Left hindlimb (tissue), 1 donor: ENCODE measurements around the gene WFDC12.
"Not testable (repeated sequence)": the region's sequence is repeated elsewhere in the genome, so short reads cannot be mapped to it uniquely, and the experiment has no call there.

ENCODE experiments used
- DNase-seq: peaks from one replicate; pipeline ENCODE4 v3.0.0-alpha.2; 2018

The WFDC12 gene, protein sequence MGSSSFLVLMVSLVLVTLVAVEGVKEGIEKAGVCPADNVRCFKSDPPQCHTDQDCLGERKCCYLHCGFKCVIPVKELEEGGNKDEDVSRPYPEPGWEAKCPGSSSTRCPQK

DNA sequence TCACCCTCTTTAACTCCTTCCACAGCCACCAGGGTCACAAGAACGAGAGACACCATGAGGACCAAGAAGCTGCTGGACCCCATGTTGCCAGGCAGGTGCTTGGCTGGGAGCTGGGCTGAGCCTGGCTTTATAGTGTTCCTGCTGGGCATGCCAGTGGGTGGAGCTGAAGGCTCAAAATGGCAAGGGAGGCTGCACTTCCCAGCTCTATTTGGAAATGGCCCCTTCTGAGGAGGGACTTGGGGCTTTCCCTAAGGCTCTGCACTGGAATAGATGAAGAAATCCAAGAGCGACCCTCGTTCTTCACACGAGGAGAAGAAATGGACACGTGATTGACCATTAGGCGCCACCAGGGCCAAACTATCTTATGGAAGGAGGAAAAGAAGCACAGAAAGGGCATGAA, at the start of gene WFDC12:
TSS of gene WFDC12 (minus strand) at position 101 of the 400 bp plus-strand sequence. CDS start at position 83, 18 bp downstream.
- DNase-seq: no peak

DNA sequence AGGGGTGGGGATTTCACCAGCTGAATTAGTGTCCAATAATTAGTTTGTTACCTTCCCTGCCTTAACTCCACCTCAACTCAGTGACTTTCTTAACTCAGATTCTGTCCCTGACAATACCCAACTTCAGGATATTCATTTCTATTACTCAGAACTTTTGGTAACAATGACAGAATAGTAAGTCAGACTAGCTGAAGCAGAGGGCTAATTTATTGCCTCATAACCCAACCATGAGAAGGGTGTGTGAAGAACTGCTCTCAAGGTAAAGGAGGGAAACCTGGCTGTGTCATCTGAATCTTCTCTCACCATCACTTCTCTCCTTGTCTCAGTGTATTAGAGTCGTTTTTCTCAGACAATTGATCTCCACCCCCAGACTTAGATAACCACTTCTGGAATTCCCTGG, 49.3 kb upstream of the WFDC12 start:
- no peak for DNase-seq

DNA sequence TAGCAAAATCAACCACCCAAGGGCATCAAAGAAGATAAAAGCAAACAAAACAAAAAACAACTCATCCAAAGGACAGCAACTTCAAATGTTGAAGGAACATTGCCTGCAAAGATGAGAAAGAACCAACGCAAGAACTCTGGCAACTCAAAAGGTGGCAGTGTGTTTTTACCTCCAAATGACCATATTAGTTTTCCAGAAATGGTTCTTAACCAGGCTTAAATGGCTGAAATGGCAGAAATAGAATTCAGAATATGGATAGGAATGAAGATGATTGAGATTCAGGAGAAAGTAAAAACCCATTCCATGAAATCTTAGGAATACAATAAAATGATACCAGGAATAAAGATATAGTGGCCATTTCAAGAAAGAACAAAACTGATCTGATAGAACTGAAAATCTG, 40.6 kb upstream of the WFDC12 start:
- no peak for DNase-seq

DNA sequence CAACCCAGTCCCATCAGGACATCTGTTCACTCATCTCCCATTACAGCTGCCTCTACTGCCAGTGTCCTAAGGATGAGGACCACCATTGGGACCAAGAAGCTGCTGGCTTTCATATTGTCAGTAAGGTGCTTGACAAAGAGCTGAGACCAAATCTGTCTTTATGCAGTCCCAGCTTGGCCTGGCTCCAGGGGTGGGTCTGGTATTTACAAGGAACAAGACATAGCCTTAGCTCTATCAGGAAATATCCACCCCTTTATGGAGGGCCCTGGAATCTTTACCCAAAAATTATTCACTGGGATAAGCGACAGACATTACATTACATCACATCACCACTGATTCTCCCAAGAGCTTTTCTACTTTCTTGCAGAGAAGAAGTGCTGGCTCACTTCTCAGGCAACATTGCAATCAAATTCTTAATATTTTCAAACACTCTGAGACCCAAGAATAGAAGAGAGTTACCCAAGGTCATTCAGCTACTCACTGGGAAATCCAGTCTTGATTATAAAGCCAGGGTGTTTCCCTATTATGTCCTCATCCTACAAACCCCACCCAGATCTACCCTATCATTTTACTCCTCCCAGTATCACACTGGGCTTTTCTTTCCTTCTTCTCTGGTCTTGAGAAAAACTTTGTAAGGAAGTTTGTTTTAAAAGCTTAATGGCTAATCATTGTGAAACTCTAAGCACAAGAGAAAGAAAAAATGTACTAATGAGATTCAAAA, 39.0 kb upstream of the WFDC12 start:
- DNase-seq: no peak

DNA sequence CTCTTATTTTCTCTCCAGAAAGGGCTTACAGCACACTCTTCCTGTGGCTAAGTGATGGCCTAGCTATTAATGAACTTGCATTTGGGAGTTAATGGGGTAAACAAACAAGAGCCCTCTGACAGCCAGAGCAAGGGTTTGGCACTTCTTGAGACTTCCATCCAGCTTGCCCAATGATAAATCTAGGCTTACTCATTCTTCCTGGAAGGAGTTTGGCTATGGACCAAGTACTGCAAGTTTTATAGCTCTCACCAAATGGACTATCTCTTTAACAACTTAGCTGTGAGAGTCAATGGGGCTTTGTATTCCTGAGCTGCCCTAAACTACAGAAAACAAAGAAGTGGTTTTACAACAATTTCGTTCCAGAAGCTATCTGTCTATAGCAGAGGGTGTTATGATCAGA, 33.7 kb upstream of the WFDC12 start:
- no peak for DNase-seq

DNA sequence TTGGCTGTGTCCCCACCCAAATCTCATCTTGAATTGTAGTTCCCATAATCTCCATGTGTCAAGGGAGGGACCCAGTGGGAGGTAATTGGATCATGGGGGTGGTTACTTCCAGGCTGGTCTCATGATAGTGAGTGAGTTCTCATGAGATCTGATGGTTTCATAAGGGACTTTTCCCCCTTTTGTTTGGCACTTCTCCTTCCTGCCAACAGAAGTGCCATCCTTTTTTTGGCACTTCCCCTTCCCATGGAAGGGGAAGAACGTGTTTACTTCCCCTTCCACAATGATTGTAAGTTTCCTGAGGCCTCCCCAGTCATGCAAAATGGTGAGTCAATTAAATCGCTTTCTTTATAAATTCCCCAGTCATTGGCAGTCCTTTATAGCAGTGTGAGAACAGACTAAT, 32.4 kb upstream of the WFDC12 start:
- no peak for DNase-seq

DNA sequence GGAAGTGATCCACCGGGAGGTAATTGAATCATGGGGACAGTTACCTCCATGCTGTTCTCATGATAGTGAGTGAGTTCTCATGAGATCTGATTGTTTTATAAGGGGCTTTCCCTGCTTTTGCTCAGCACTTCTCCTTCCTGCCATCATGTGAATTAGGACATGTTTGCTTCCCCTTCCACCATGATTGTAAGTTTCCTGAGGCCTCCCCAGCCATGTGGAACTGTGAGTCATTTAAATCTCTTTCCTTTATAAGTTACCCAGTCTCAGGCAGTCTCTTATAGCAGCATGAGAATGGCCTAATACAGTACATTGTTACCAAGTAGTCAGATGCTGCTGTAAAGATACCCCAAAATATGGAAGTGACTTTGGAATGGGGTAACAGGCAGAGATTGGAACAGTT, 30.5 kb upstream of the WFDC12 start:
- DNase-seq: not testable (repeated sequence)

DNA sequence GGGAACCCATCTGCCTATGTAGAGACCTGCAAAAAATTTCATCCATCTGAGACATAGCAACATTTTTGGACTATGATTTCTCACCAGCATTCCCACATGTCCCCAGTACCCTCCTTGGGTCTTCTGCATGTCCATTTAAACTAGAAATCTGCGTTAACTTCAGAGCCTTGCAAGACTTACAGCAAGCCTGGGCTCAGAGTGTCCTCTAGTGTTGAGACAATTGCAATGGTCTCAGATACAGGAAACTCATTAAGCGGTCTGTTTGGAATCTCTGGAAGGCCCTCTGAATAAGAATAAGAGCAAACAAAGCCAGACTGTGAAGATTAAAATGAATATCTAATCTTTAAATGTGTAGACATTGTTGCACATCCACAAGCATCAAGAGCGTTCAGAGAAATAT, 29.9 kb upstream of the WFDC12 start:
- DNase-seq: no peak

DNA sequence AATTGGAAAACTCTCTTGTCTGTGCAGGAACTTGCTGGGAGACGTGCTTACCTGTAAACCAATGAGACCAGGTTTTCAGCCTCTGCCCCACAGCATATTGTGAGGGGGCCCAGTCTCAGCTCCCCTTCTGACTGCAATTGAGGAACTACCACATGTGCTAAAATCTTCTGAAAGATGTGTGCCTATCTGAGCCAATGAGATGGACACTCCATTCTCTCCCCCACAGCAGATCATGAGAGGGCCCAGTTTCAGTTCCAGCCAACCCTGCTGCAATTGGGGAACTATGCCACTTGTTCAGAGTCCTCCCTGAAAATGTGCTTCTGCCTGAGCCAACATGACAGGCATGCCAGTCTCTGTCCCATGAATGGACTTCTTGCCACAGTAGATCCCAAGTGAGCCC, 29.5 kb upstream of the WFDC12 start:
- no peak for DNase-seq

DNA sequence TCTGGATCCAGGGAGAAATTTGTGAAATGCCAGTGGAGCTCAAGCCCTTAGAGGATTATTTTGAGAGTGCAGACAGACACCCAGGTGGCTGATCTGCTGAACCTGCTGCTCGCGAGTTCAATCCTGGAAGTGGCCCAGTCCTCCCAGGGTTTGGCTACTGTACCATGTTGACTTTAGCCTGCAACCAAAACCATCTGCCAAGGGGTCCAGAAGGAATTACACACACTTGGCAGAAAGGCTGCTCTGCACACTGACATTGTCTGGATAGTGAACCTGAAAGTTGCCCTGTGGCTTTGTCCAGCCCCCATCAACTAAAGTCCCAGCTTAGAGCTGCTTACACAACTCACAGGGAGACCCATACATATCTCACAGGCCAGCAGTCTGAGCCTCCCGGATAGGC, 28.9 kb upstream of the WFDC12 start:
- DNase-seq: no peak

DNA sequence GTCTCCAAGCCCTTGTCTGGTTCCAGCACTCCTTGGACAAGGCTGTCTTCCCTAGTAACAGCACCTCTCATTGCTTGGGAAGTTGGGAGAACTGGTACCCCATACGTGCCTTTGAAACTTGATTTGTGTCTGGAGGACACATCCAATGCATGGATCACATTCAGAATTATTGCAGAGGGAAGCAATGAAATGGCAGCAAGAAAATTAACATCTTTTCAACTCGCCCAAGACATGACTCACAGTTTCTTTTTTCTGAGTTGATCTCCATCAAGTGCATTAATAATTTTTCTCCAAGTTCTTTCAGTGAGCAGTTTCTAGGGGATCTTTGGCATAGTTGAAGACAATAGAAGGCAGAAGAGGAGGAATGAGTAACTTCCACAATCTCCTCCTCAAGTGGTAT, 28.1 kb upstream of the WFDC12 start:
- DNase-seq: no peak

DNA sequence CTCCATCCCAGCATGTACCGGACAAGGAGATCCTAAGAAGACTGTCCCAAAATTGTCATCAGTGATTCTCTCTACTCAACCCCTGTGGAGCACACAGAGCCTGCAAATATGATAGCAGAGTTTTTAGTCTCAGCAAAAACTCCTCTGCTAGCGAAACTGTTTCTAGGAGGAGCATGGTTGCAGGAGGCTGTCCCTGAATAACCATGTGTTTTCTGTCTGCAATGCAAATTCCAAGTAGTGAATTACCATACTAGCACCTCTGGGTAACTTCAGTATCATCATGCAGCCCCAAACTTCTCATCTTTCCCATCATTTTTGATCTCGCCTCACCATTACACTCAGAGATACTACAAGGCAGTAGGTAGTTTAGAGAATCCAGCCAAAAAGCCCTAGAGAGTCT, 24.8 kb upstream of the WFDC12 start:
- no peak for DNase-seq

DNA sequence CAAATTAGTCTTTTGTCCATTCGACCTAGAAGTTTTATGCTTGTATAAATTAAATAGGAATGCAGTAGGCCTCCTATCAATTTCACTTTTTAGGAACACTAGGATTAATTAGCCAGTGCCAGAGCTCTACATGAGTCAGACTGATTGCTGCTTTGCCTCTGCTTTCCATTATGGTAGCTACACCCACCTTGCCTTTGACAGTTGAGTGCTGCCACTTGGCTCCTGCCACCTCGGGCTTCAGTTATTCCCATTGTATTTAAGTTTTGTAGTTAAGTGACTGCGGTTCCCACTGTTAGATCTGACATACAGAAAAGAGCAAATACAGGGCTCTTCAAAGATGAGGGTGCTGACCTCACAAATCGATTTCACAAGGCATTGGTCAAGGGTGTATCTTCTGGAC, 16.6 kb upstream of the WFDC12 start:
- no peak for DNase-seq

DNA sequence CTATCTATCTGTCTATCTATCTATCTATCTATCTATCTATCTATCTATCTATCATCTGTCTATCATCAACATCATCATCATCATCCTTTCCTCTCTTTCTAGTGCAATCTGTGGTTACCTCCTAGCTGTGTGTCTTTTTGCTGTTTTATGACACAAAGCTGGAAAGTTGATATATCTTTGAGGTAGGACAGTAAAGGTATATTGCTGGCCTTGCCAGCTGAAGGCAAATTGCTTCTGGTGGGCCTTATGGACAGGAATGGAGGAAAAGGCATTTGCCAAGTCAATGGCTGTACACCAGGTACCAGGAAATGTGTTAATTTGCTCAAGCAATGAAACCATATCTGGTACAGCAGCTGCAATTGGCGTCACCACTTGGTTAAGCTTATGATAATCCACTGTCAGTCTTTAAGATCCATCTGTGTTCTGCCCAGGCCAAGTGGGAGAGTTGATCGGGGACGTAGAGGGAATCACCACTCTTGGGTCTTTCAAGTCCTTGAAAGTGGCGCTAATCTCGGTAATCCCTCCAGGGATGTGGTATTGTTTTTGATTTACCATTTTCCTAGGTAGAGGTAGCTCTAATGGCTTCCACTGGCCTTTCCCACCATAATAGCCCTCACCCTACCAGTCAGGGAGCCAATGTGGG, 15.6 kb upstream of the WFDC12 start:
- not testable (repeated sequence) for DNase-seq

DNA sequence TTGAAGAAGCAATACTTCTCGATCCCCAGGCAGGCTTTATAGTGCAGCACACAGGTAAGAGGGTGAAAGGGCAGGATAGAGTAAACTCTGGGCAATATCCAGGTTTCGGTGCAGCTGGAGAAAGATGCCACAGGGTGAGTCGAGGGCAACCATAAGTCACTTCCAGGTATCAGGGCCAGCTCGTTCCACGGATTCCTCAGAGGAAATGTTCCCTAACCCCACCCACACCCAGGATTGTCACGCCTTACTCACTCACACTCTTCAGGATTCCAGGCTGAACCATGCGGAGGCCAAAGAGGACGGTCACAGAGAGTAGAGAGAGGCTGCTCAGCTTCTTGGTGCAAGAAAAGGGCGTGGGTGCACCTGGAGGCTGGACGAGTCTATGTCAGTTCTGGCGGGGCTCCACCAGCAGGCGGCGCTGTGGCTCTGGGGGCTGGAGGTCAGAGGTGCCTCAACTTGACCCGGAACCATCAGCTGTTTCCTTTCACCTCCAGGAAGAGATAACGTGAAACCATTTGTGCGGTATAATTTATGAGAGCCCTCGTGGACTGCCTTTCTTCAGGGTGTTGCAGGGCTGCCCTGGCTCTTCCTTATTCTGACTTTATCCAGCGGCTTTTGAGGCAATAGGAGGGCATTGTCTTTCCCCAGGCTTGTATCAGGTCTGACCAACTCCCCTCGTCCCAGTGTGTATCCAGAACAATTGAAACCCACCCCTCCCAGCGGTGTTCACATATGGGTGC, 14.5 kb upstream of the WFDC12 start:
- DNase-seq: no peak

DNA sequence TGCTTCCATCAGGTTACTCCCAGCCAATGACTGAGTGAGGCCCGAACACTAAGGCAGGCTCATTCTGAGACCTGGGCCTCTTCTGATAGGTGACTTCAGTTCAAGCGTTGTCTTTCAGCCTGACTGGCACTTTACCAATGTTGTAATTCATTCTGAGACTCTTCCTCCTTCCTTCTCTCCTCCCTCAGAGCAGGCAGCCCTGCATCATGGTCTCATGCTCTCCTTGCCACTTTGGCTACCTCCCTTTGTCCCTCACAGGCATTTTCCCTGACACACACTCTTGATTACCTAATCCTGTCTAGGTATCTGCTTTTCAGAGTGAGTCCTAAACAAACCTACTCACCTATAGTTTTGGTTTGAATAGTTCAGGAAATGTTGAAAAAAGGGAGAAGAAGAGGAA, 12.6 kb upstream of the WFDC12 start:
- DNase-seq: no peak

DNA sequence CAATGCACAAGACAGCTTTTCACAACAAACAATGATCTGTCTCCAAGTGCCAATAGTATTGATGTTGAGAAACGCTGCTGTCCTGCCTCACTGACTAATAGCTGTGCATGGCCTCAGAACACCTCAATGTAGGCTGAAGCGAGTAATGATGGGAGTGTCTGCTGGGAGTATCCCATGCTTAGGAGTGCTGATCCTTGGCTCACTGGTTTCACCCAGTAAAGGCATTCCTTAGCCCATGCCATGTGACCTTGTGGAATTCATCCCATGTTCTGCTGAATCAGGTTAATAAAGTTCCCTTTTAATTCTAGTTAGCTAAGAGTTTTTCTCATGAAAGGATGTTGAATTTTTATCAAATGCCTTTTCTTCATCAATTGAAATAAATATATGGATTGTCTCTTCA, 3.8 kb upstream of the WFDC12 start:
- DNase-seq: no peak

DNA sequence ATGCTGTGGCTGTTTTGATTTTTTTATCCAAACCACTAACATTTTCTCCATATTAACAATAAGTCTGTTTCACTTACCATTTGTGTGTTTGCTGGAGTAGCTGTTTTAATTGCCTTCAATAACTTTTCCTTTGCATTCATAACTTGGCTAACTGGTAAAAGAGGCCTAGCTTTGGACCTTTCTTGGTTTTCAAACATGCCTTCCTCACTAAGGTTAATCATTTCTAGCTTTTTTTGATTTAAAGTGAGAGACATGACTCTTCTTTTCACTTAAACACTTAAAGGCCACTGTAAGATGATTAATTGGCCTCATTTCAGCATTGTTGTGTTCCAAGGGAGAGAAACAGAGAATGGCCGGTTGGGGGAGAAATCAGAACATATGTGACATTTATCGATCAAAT, 2.9 kb downstream of the WFDC12 start:
- no peak for DNase-seq

DNA sequence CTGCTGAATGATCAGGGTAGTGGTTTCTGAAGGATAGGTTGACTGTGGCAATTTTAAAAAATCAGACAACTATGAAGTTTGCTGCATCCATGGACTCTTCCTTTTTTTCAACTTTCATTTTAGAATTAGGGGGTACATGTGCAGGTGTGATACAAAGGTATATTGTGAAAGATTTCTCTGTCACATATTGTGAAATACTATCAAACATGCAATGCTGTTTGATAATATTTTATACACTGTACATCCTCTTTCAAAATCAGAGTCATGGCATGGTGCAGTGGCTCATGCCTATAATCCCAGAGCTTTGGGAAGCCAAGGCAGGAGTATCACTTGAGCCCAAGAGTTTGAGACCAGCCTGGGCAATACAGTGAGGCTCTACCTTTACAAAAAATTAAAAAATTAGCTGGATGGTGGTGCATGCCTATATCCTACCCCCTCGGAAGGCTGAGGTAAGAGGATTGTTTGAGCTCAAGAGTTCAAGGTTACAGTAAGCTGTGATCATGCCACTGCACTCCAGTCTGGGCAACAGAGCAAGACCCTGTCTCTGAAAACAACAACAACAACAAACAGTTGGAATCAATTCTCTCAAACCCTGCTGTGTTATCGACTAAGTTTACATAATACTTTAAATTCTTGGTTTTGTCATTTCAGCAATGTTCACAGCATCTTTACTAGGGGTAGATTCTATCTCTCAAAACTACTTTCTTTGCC, 4.6 kb downstream of the WFDC12 start:
- no peak for DNase-seq

DNA sequence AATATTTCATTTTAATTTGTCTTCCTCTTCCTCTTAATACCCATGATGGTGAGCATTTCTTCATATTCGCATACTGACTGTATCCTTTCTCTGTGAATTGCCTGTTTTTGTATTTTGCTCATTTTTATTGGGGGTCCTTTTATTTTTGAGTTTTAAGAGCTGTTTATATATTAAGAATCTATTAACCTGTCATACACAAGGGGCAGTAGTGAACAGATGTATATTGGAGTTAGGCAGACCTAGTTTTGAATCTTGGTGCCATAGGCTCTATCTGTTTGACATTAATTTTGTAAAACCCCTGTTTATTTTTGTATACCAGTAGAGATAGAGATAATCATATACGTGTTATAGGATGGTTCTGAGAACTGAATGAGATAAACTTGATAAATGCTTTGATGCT, 6.2 kb downstream of the WFDC12 start:
- no peak for DNase-seq

DNA sequence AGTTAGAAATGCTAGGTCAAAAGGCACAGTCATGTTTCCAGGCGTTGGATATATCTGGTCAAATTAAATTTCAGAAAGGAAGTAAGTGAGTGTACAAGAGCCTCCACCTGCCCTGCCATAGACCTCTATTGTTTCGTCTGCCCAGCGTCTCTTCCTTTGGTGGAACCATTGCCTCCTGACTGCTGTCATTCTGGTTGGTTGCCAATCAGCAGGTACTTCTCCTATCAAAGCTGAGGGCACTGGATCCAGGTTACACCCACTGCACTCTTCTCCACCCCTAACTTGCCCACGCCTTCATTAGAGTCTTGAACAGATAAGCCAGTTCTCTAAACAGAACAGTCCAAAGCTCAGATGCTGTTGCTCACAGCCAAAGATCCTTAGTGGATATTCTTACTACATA, 6.7 kb downstream of the WFDC12 start:
- no peak for DNase-seq

DNA sequence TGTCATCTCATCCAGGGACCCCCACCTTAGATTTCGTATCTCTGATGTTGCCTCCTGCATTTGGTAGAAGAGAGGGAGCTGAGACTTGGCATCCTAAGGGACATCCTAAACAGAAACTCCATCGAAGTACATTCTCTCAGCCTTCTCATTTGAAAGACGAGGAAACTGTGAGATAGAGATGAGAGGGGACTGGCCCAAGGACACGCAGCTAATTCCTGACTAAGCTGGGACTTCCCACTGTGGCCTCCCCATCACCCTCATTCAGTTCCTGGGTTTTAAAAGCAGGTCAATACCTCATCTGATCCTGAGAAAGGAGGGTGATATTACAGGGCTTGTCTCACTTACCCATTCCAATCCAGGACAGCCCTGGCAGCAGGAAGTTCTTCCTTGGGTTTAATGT, 8.4 kb downstream of the WFDC12 start:
- DNase-seq: no peak

DNA sequence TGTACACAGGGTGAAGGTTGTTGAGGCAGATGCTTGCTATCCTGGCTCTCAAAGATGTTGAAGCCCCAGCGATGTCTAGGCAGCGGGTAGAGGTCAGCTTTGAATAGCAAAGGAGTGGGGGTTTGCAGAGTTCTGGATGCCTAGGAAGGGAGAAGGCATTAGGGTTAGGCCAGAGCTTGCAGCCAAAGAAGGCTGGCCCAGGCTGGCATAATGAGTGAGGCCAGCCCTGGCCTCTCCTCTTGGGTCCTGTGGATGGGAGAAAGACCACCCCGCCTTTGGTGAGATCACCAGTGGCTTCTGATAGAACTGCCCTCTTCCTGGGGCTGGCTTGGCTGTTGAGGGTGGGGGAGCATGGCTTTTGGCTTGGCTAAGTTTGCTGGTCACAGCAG, 8.9 kb downstream of the WFDC12 start:
- no peak for DNase-seq
